DND-41 (cell line): Measurements from ENCODE around the gene ME2.

Source experiments
- ATAC-seq: fragments of 200-7000 bp; cut with Tn5 transposase; 3 replicates; pipeline ENCODE4 v1.9.1; 2021; ENCODE audit warnings: low read depth; ENCODE audit not compliant: insufficient read depth
- DNase-seq: peaks from one replicate; pipeline ENCODE4 v3.0.0-alpha.2; 2020
- H2AFZ ChIP-seq: 2 replicates; pipeline ENCODE4 v1.6.0; 2012; ENCODE audit warnings: low read depth, low read length
- H3K27ac ChIP-seq: 2 replicates; pipeline ENCODE4 v1.5.1; 2012; ENCODE audit warnings: low read length, inconsistent platforms
- H3K27me3 ChIP-seq: fragments of 200-600 bp; sonication (generic); 2 replicates; pipeline ENCODE4 v1.6.0; 2012; ENCODE audit warnings: low read length, mild to moderate bottlenecking, inconsistent platforms; ENCODE audit not compliant: insufficient read depth, poor library complexity
- H3K36me3 ChIP-seq: 2 replicates; pipeline ENCODE4 v1.5.1; 2012; ENCODE audit warnings: low read length, inconsistent platforms; ENCODE audit not compliant: insufficient read depth
- H3K4me1 ChIP-seq: 2 replicates; pipeline ENCODE4 v1.5.1; 2012; ENCODE audit warnings: mild to moderate bottlenecking, low read length; ENCODE audit not compliant: insufficient read depth
- H3K4me2 ChIP-seq: 2 replicates; pipeline ENCODE4 v1.6.0; 2012; ENCODE audit warnings: mild to moderate bottlenecking, moderate library complexity, low read length, inconsistent platforms; ENCODE audit not compliant: insufficient read depth
- H3K4me3 ChIP-seq, 2 experiments: fragments of 200-600 bp in 1 of 2; shearing (Covaris generic) in 1 of 2; 2 replicates each; pipeline ENCODE4 v1.5.1; 2012 to 2016; ENCODE audit warnings: inconsistent platforms in 2 of 2, low read length in 2 of 2, mild to moderate bottlenecking in 2 of 2, low read depth in 1 of 2, moderate library complexity in 1 of 2
- H3K79me2 ChIP-seq: 2 replicates; pipeline ENCODE4 v1.6.0; 2012; ENCODE audit warnings: low read length, inconsistent platforms; ENCODE audit not compliant: insufficient read depth
- H3K9ac ChIP-seq: 2 replicates; pipeline ENCODE4 v1.6.0; 2012; ENCODE audit warnings: low read depth, mild to moderate bottlenecking, inconsistent platforms, low read length, moderate library complexity
- H3K9me3 ChIP-seq: 2 replicates; pipeline ENCODE4 v1.5.1; 2012; ENCODE audit warnings: low read length, moderate library complexity, mild to moderate bottlenecking, inconsistent platforms; ENCODE audit not compliant: insufficient read depth, severe bottlenecking
- H4K20me1 ChIP-seq: 2 replicates; pipeline ENCODE4 v1.6.0; 2012; ENCODE audit warnings: low read length; ENCODE audit not compliant: insufficient read depth
- CTCF ChIP-seq: IDR thresholded peaks from 2 replicates; pipeline ENCODE4 v1.5.1; 2012; ENCODE audit warnings: borderline replicate concordance, low read length, moderate library complexity, mild to moderate bottlenecking; ENCODE audit not compliant: poor library complexity, severe bottlenecking; ENCODE audit errors: extremely low read depth
- EZH2 ChIP-seq: IDR thresholded peaks from 3 replicates; pipeline ENCODE4 v1.6.1; 2012; ENCODE audit warnings: borderline replicate concordance, low read depth, mild to moderate bottlenecking, moderate library complexity, low read length, inconsistent platforms; ENCODE audit not compliant: severe bottlenecking

Gene ME2

GRCh38 chr18:50847192-50847591 is 31.7 kb upstream of the ME2 start:
- Histone ChIP-seq H3K9ac (no peak overlapping the region), H3K79me2 (no peaks in the 10 kb centered on the region), H3K4me3 (no peak overlapping the region), H3K4me1 (no peaks in the 10 kb centered on the region), H4K20me1 (no peaks in the 10 kb centered on the region), H2AFZ (no peak overlapping the region), H3K27ac (no peak overlapping the region), H3K9me3 (no peaks in the 10 kb centered on the region), H3K4me2 (no peak overlapping the region), H3K36me3 (no peaks in the 10 kb centered on the region), H3K27me3 (no peaks in the 10 kb centered on the region)
- DNase-seq (no peak), ATAC-seq (no peak)
- TF ChIP-seq EZH2: no peak
- no peak for TF ChIP-seq CTCF

GRCh38 chr18:50848061-50848551 is 30.8 kb upstream of the ME2 start:
- no peaks in the 10 kb centered on the region for H3K9me3 ChIP-seq
- ATAC-seq (no peak), DNase-seq (no peak)
- TF ChIP-seq CTCF (no peak), EZH2 (no peak)
- no peak overlapping the region for H2AFZ ChIP-seq
- no peak overlapping the region for H3K27ac ChIP-seq
- no peaks in the 10 kb centered on the region for H4K20me1 ChIP-seq
- H3K36me3 ChIP-seq: no peaks in the 10 kb centered on the region
- H3K4me1 ChIP-seq: no peaks in the 10 kb centered on the region
- no peak overlapping the region for H3K9ac ChIP-seq
- no peaks in the 10 kb centered on the region for H3K27me3 ChIP-seq
- H3K4me3 ChIP-seq: no peak overlapping the region
- no peak overlapping the region for H3K4me2 ChIP-seq
- no peaks in the 10 kb centered on the region for H3K79me2 ChIP-seq

- H4K20me1 ChIP-seq: no peaks in the 10 kb centered on the region
- H3K27ac ChIP-seq: no peak overlapping the region
- H3K9ac ChIP-seq: no peak overlapping the region
- no peak for TF ChIP-seq CTCF
- no peak for TF ChIP-seq EZH2
- H3K4me1 ChIP-seq: no peaks in the 10 kb centered on the region
- no peaks in the 10 kb centered on the region for H3K36me3 ChIP-seq
- no peaks in the 10 kb centered on the region for H3K9me3 ChIP-seq
- DNase-seq: no peak
- H2AFZ ChIP-seq: no peak overlapping the region
- no peak for ATAC-seq
- no peaks in the 10 kb centered on the region for H3K79me2 ChIP-seq
- no peak overlapping the region for H3K4me2 ChIP-seq
- H3K4me3 ChIP-seq: no peak overlapping the region
- no peaks in the 10 kb centered on the region for H3K27me3 ChIP-seq
These were observed 29.9 kb upstream of the ME2 start for GRCh38 chr18:50848991-50849390.

GRCh38 chr18:50849419-50849821 is 29.5 kb upstream of the ME2 start:
- DNase-seq (no peak), ATAC-seq (no peak)
- Histone ChIP-seq H3K4me3 (no peak overlapping the region), H2AFZ (no peak overlapping the region), H3K79me2 (no peaks in the 10 kb centered on the region), H3K27me3 (no peaks in the 10 kb centered on the region), H3K4me2 (no peak overlapping the region), H3K27ac (no peak overlapping the region), H3K9me3 (no peaks in the 10 kb centered on the region), H4K20me1 (no peaks in the 10 kb centered on the region), H3K36me3 (no peaks in the 10 kb centered on the region), H3K4me1 (no peaks in the 10 kb centered on the region), H3K9ac (no peak overlapping the region)
- TF ChIP-seq CTCF (no peak), EZH2 (no peak)
